Glutamatergic neuron (in vitro differentiated cells): ENCODE data around the gene ITCH. TPM values are rescaled to one million over a fixed set of nuclear protein-coding genes. Genes with fewer than 3 reads are reported as not detected.
"Not testable (repeated sequence)": the region's sequence is repeated elsewhere in the genome, so short reads cannot be mapped to it uniquely, and the experiment has no call there.

ENCODE experiments used
- DNase-seq: peaks from one replicate; pipeline ENCODE4 v3.0.0; 2022
- H3K27ac Mint-ChIP-seq: one replicate; pipeline ENCODE4 v1.8.0; 2020; ENCODE audit warnings: mild to moderate bottlenecking, mixed read lengths, inconsistent platforms; ENCODE audit not compliant: unreplicated experiment
- H3K27me3 Mint-ChIP-seq: one replicate; pipeline ENCODE4 v1.8.0; 2020; ENCODE audit warnings: mild to moderate bottlenecking, moderate library complexity, mixed read lengths, inconsistent platforms; ENCODE audit not compliant: unreplicated experiment
- H3K36me3 Mint-ChIP-seq: one replicate; pipeline ENCODE4 v1.8.0; 2020; ENCODE audit warnings: mild to moderate bottlenecking, mixed read lengths, inconsistent platforms; ENCODE audit not compliant: unreplicated experiment
- H3K4me1 Mint-ChIP-seq: one replicate; pipeline ENCODE4 v1.8.0; 2020; ENCODE audit warnings: mild to moderate bottlenecking, low read depth, mixed read lengths, inconsistent platforms; ENCODE audit not compliant: unreplicated experiment
- H3K4me3 Mint-ChIP-seq: one replicate; pipeline ENCODE4 v1.8.0; 2020; ENCODE audit warnings: mild to moderate bottlenecking, mixed read lengths, inconsistent platforms; ENCODE audit not compliant: unreplicated experiment
- H3K9me3 Mint-ChIP-seq: one replicate; pipeline ENCODE4 v1.8.0; 2020; ENCODE audit warnings: mild to moderate bottlenecking, moderate library complexity, mixed read lengths, inconsistent platforms; ENCODE audit not compliant: unreplicated experiment
- total RNA-seq: library from RNA; stranded (reverse); fragmentation: NEBNext Ultra II Directional; extraction: Animal tissue kit (Norgen Biotek cat#: 25700); gene quantifications from one replicate; pipeline ENCODE4 v1.2.1, GENCODE V29; 2021; ENCODE audit not compliant: unreplicated experiment
- TF ChIP-seq, protein P1 (sequence below): fragments of 200-600 bp; sonication (generic); IDR thresholded peaks from one replicate; pipeline ENCODE4 v1.5.0; 2021; ENCODE audit not compliant: partially characterized antibody, unreplicated experiment

ITCH gene
- total RNA-seq, 1 donor from 2014 or later, result 59.4 TPM

- Mint-ChIP-seq H3K27ac (no peak overlapping the region), H3K9me3 (no peaks in the 10 kb centered on the region), H3K4me3 (no peak overlapping the region), H3K4me1 (no peaks in the 10 kb centered on the region), H3K36me3 (peaks cover 5% of the 10 kb centered on the region), H3K27me3 (no peaks in the 10 kb centered on the region)
- DNase-seq, result no peak
- TF ChIP-seq, protein P1, sequence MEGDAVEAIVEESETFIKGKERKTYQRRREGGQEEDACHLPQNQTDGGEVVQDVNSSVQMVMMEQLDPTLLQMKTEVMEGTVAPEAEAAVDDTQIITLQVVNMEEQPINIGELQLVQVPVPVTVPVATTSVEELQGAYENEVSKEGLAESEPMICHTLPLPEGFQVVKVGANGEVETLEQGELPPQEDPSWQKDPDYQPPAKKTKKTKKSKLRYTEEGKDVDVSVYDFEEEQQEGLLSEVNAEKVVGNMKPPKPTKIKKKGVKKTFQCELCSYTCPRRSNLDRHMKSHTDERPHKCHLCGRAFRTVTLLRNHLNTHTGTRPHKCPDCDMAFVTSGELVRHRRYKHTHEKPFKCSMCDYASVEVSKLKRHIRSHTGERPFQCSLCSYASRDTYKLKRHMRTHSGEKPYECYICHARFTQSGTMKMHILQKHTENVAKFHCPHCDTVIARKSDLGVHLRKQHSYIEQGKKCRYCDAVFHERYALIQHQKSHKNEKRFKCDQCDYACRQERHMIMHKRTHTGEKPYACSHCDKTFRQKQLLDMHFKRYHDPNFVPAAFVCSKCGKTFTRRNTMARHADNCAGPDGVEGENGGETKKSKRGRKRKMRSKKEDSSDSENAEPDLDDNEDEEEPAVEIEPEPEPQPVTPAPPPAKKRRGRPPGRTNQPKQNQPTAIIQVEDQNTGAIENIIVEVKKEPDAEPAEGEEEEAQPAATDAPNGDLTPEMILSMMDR, result no peak
These were observed 10.4 kb downstream of the ITCH start for GRCh38 chr20:34373445-34373844.

GRCh38 chr20:34374209-34374760, 11.2 kb downstream of the ITCH start:
- Mint-ChIP-seq H3K4me1 (no peaks in the 10 kb centered on the region), H3K4me3 (no peak overlapping the region), H3K36me3 (peaks cover 5% of the 10 kb centered on the region), H3K27me3 (no peaks in the 10 kb centered on the region), H3K27ac (no peak overlapping the region), H3K9me3 (no peaks in the 10 kb centered on the region)
- no peak for DNase-seq
- TF ChIP-seq, protein P1, result no peak

- DNase-seq, result no peak
- no peak overlapping the region for H3K4me3 Mint-ChIP-seq
- H3K9me3 Mint-ChIP-seq, result no peaks in the 10 kb centered on the region
- H3K27me3 Mint-ChIP-seq, result no peaks in the 10 kb centered on the region
- H3K27ac Mint-ChIP-seq, result no peak overlapping the region
- TF ChIP-seq, protein P1, result no peak
- no peaks in the 10 kb centered on the region for H3K36me3 Mint-ChIP-seq
- no peaks in the 10 kb centered on the region for H3K4me1 Mint-ChIP-seq
These were observed 12.9 kb downstream of the ITCH start for GRCh38 chr20:34375977-34376430.

DNA sequence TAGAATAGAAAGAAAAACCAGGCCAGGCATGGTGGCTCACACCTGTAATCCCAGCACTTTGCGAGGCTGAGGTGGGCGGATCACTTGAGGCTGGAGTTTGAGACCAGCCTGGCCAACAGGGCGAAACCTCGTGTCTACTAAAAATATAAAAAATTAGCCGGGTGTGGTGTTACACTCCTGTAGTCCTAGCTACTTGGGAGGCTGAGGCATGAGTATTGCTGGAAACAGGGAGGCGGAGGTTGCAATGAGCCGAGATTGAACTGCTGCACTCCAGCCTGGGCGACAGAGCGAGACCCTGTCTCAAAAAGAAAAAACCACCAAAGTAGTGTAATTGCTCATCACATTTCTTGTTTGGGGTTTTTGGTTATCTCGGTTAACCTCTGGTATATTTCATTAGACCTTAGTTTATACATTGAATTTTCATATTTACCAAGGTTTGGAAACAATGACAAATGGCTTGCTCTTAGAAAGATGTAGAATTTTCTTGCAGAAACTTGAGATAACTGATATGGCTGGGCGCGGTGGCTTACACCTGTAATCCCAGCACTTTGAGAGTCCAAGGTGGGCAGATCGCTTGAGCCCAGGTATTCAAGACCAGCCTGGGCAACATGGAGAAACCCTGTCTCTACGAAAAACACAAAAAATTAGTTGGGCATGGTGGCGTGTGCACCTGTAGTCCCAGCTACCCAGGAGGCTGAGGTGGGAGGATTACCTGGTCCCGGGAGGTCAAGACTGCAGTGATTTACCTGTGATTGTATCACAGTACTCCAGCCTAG, 14.2 kb downstream of the ITCH start:
- H3K4me1 Mint-ChIP-seq, result no peaks in the 10 kb centered on the region
- H3K27me3 Mint-ChIP-seq, result no peaks in the 10 kb centered on the region
- no peak for DNase-seq
- no peak overlapping the region for H3K27ac Mint-ChIP-seq
- TF ChIP-seq, protein P1, result no peak
- H3K4me3 Mint-ChIP-seq, result no peak overlapping the region
- H3K36me3 Mint-ChIP-seq, result no peaks in the 10 kb centered on the region
- H3K9me3 Mint-ChIP-seq, result no peaks in the 10 kb centered on the region

DNA sequence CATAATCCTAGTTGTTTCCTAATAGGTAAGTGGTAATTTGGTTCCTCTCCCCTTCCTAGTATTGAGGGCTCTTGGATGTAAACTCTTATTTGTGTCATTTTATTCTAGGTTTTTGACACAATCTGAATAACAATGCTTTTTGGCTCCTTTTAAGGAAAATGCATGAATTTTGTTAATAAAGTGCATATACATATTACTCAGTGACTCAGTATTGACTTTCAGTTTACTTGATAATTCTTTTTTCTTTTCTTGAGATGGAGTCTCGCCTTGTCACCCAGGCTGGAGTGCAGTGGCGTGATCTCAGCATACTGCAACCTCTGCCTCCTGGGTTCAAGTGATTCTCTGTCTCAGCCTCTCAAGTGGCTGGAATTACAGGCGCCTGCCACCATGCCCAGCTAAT, 19.1 kb downstream of the ITCH start:
- TF ChIP-seq, protein P1, result no peak
- H3K4me3 Mint-ChIP-seq, result no peak overlapping the region
- H3K9me3 Mint-ChIP-seq, result no peaks in the 10 kb centered on the region
- no peak overlapping the region for H3K27ac Mint-ChIP-seq
- no peak for DNase-seq
- H3K27me3 Mint-ChIP-seq, result no peaks in the 10 kb centered on the region
- no peaks in the 10 kb centered on the region for H3K36me3 Mint-ChIP-seq
- H3K4me1 Mint-ChIP-seq, result no peaks in the 10 kb centered on the region

DNA sequence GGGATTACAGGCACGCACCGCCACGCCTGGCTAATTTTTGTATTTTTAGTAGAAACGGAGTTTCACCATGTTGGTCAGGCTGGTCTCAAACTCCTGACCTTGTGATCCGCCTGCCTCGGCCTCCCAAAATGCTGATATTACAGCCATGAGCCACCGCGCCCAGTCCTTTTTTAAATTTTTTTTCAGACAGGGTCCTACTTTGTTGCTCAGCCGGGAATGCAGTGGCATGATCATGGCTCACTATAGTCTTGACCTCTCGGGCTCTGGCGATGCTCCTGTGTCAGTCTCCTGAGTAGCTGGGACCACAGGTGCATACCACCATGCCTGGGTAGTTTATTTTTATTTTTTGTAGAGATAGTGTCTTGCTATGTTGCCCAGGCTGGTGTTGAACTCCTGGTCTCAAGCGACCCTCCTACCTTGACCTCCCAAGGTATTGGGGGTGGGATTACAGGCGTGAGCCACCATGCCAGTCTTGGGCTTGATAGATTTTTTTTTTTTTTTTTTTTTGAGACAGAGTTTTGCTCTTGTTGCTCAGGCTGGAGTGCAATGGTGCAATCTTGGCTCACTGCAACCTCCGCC, 19.9 kb downstream of the ITCH start:
- not testable (repeated sequence) for H3K9me3 Mint-ChIP-seq, H3K27me3 Mint-ChIP-seq, DNase-seq, H3K4me3 Mint-ChIP-seq, H3K36me3 Mint-ChIP-seq, H3K4me1 Mint-ChIP-seq, H3K27ac Mint-ChIP-seq
